SK-N-SH (cell line): ENCODE data around the gene NUAK1.

Experiments used
- CTCF ChIP-seq: fragments of 200-600 bp; sonication (generic); IDR thresholded peaks from 2 replicates; pipeline ENCODE4 v1.6.1; 2017; ENCODE audit warnings: antibody characterized with exemption, mild to moderate bottlenecking, moderate library complexity
- POLR2AphosphoS5 ChIP-seq: IDR thresholded peaks from 2 replicates; pipeline ENCODE4 v1.6.1; 2012; ENCODE audit warnings: low read depth, low read length
- RAD21 ChIP-seq: IDR thresholded peaks from 2 replicates; pipeline ENCODE4 v1.6.1; 2012; ENCODE audit warnings: mild to moderate bottlenecking, low read length
- SMC3 ChIP-seq: IDR thresholded peaks from 2 replicates; pipeline ENCODE4 v1.6.1; 2012; ENCODE audit warnings: low read depth, low read length, improper control_type of control experiment
- TEAD4 ChIP-seq: IDR thresholded peaks from 2 replicates; pipeline ENCODE4 v1.4.0; 2012; ENCODE audit warnings: mild to moderate bottlenecking, borderline replicate concordance; ENCODE audit not compliant: insufficient read depth
- USF2 ChIP-seq: fragments of 150-350 bp; IDR thresholded peaks from 2 replicates; pipeline ENCODE4 v1.6.1; 2017; ENCODE audit warnings: antibody characterized with exemption, low read length, low read depth, borderline replicate concordance
- YY1 ChIP-seq: IDR thresholded peaks from 2 replicates; pipeline ENCODE4 v1.4.0; 2012; ENCODE audit warnings: low read depth, mild to moderate bottlenecking
- ZBTB33 ChIP-seq: IDR thresholded peaks from 2 replicates; pipeline ENCODE4 v1.4.0; 2012; ENCODE audit warnings: low read depth, borderline replicate concordance

- TF ChIP-seq USF2: no peak
- no peak for TF ChIP-seq CTCF
- TF ChIP-seq RAD21: no peak
- no peak for TF ChIP-seq YY1
- TF ChIP-seq POLR2AphosphoS5: no peak
- no peak for TF ChIP-seq ZBTB33
- no peak for TF ChIP-seq SMC3
- no peak for TF ChIP-seq TEAD4
Observed at GRCh38 chr12:106071686-106072085, 67.1 kb downstream of the NUAK1 start.
